GM12874 (cell line): ENCODE measurements around the gene WNK2.

ENCODE experiments used
- TF ChIP-seq, protein P1 (sequence below): IDR thresholded peaks from 2 replicates; pipeline ENCODE4 v1.5.1; 2011; ENCODE audit warnings: low read depth, mild to moderate bottlenecking, control low read depth, low read length, moderate library complexity; ENCODE audit not compliant: insufficient read depth

WNK2 gene

DNA sequence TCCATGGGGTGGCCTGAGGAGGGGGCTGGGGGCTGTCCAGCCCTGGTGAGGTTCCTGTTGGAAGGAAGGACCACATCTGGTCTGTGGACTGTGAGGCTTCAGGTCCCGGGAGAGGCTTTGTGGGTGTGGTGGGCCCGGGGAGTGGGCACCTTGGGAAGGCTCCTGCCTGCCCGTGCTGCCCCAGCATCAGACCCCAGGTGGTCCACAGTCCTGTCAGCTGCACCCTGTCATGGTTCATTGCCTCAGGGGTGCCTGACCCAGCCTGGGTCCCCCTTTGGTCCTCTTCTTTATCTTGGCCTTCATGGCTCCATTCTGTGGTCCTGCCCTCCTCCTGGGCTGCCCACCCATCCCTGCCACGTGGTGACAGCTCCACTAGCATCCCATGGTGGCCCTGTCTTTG is 36.7 kb downstream of the WNK2 start:
- TF ChIP-seq, protein P1, sequence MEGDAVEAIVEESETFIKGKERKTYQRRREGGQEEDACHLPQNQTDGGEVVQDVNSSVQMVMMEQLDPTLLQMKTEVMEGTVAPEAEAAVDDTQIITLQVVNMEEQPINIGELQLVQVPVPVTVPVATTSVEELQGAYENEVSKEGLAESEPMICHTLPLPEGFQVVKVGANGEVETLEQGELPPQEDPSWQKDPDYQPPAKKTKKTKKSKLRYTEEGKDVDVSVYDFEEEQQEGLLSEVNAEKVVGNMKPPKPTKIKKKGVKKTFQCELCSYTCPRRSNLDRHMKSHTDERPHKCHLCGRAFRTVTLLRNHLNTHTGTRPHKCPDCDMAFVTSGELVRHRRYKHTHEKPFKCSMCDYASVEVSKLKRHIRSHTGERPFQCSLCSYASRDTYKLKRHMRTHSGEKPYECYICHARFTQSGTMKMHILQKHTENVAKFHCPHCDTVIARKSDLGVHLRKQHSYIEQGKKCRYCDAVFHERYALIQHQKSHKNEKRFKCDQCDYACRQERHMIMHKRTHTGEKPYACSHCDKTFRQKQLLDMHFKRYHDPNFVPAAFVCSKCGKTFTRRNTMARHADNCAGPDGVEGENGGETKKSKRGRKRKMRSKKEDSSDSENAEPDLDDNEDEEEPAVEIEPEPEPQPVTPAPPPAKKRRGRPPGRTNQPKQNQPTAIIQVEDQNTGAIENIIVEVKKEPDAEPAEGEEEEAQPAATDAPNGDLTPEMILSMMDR: no peak

DNA sequence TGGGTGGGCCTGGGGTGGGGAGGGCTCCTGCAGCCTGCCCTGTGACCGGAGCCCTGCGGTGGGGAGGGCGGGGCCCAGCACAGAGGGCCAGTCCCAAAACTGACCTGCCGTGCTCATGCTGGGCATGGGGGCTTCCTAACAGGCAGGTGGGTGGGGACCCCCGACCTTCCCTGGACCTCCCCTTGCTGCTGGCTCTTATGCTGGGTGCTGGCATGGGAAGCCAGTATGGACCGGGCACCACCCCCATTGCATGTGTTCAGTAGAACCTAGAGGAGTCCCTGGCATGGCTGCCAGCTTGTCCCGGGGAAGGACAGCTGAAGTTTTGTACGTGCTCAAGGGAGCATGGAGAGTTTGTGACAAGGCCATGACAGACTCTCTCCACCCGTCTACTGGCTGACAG is 37.1 kb downstream of the WNK2 start:
- TF ChIP-seq, protein P1: no peak

DNA sequence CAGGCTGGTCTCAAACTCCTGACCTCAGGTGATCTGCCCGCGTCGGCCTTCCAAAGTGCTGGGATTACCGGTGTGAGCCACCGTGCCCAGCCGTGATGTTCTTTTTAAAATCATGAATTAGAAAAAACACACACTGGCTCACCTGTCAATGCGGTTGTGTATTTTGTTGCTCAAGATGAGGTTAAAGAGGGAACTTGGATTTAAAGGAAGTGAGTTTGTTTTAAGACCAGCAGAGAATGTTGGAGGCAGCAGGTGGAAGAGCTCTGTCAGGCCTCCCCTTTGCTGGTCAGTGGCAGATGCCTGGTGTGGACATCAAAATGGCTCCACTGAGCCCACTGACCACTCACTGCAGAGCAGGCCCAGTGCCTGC is 38.9 kb downstream of the WNK2 start:
- TF ChIP-seq, protein P1: no peak

DNA sequence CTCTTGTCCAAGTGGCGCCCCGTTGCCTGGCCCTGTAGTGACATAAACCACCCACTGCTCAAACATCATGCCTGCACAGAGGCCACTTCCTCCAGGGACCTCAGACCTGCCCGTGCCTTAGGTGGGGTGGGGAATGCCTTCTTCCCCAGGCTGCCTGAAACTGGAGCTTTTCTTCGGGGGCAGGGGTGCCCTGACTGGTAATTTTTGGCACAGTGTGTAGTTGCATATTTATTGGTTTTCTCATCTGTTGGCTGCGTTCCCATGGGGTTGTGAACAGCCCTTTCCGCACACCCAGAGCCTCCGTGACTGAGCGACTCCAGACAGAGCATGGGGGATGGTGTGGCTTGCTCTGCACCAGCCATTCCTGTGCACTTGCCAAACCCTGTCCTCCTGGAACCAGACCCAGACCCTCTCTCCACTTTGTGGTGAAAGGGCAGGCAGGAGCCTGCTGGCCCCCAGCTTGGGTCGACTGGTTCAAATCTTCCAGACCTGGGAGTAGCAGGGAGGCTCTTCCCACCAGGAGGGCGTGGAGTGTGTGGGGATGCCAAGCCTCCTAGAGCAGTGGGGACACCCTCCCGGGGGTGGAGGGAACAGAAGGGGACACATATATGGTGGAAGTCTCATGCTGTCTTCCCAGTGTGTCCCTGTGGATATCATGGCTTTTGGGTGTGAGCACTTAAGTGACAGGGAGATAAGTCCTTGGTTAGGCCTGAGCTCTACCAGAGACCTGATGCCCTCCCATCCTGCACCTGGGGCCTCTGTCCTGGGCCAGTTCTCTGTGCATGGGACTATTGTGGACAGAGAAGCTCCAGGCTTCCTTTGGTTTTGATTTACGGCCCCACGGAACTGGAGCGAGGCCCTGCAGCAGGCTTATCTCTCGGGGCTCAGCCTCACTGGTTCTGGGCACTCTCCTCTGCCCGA is 39.6 kb downstream of the WNK2 start:
- TF ChIP-seq, protein P1: no peak

DNA sequence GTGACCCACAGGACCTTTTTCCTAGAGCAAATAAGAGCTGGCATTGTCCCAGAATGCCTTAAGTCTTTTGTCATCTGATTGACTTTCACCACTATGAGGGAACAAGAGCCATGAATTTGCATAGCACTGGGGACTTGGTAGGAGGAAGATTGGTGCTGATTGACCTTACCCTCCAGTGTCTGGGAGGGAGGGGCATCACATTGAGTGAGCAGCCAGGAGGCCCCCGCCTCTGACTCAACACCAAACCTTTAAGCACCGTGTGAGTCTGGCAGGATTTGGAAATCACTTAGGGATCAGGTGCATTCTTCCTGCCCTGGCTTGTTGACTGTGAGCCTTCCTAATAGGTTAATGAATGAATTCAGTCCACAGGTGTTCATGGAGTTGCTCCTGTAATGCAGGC is 40.7 kb downstream of the WNK2 start:
- TF ChIP-seq, protein P1: no peak

DNA sequence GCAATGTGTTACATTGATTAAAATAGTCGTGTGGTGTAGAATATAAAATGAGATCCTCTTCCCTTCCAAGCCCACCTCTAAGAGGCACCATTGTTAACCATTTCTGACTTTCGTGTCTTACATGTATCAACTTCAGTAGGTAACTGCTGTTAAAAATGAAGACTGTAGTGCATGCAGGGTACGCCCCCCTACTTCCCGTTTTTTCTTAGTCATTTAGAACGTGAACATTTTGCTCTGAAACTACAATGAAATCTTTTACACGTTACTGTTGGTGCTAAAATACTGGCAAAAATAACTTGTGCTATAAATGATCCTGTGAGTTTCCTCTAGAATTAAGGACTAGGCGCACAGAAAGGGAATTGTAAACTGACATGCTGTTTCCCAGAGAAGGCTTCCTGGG is 41.5 kb downstream of the WNK2 start:
- TF ChIP-seq, protein P1: no peak

DNA sequence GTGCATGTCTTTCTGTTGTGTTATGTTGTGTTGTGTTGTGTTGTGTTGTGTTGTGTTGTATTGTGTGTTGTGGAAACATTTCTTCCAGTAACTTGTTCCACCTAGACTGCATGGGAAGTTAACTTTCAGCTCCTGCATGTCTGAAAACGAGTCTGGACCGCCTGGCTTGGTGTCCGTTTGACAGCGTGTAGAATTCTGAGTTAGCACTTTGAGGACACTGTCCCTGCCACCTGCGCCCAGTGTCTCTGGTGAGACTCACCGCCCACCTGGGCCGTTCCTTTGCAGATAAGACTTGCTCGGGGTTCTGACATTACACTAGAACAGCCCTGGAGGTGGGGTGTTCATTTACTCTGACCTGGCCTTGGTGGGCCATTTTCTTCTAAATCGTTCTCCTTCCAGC is 42.0 kb downstream of the WNK2 start:
- TF ChIP-seq, protein P1: no peak

DNA sequence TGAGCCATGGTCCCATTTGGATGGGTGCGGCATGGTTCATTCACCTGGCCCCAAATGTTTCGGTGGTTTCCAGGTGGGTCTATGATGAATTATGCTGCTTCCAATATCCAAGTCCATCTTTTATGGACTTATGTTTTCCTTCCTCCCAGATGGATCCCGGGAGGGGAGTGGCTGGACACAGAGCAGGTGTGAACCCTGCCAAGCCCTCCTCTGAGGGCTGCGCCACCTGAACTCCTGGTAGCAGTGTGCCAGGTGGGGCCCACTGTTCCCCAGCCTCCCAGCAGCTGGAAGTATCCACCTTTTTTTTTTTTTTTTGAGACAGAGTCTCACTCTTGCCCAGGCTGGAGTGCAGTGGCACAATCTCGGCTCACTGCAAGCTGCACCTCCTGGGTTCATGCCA is 42.9 kb downstream of the WNK2 start:
- TF ChIP-seq, protein P1: no peak
